PFSK-1 (cell line): ENCODE results near the gene F5.

Experiments used
- FOXP2 ChIP-seq: optimal IDR thresholded peaks from 2 replicates; pipeline ENCODE3; 2011; ENCODE audit warnings: borderline replicate concordance, control low read depth, inconsistent platforms; ENCODE audit not compliant: insufficient read depth; ENCODE audit errors: extremely low read length, extremely low read depth
- POLR2AphosphoS5 ChIP-seq: IDR thresholded peaks from 2 replicates; pipeline ENCODE4 v1.6.1; 2012; ENCODE audit warnings: low read depth, mild to moderate bottlenecking, control low read depth, low read length, moderate library complexity
- SIN3A ChIP-seq: IDR thresholded peaks from 2 replicates; pipeline ENCODE4 v1.6.1; 2012; ENCODE audit warnings: mild to moderate bottlenecking, low read length, moderate library complexity, borderline replicate concordance; ENCODE audit not compliant: insufficient read depth
- TAF1 ChIP-seq: IDR thresholded peaks from 2 replicates; pipeline ENCODE4 v1.6.1; 2012; ENCODE audit warnings: low read length, control low read depth, borderline replicate concordance; ENCODE audit not compliant: insufficient read depth
- TF ChIP-seq, protein P1 (sequence below), 2 experiments: IDR thresholded peaks; 2 replicates each; pipeline versions ENCODE4 v1.6.1 to v1.8.0; 2011 to 2012; ENCODE audit warnings: low read depth in 2 of 2, low read length in 2 of 2, control low read depth in 1 of 2, inconsistent platforms in 1 of 2, mild to moderate bottlenecking in 1 of 2, moderate library complexity in 1 of 2; ENCODE audit not compliant: insufficient read depth in 1 of 2

DNA sequence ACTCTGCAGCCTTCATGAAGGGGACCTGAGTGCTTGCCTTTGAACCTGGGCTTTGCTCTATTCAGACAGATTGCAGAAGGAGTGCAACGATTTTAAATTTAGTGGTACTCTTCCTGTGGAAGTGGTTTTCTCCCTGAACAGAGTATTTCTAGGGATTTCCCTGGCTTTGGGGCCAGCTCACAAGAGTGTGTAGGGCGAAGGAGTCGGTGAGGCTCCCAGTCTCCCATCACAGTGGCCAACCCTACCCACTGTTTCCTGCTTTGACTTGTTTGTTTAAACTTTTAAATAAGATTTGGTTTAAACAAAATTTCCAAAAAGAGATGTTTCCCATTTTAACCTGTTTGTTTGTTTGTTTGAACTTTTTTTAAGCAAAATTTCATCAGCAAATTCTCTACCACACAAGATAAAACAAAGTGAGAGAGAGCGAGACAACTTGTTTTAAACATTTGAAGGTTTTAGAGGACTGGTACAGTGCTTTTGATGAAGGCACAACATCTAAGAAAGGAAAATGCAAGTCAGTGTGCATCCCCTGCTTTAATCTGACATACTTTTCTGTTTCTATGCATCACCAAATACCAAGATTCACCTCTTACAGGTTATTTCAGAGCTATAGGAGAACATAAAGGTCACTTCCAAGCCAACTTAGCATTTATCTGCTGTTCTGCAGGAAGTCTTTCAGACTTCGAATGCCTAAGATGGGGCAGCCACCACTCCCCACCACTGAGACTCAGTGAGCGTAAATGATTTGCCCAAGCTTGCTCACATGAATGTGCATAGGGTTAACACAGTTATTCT is 37.0 kb upstream of the F5 start:
- TF ChIP-seq POLR2AphosphoS5, result no peak
- TF ChIP-seq TAF1, result no peak
- TF ChIP-seq, protein P1, sequence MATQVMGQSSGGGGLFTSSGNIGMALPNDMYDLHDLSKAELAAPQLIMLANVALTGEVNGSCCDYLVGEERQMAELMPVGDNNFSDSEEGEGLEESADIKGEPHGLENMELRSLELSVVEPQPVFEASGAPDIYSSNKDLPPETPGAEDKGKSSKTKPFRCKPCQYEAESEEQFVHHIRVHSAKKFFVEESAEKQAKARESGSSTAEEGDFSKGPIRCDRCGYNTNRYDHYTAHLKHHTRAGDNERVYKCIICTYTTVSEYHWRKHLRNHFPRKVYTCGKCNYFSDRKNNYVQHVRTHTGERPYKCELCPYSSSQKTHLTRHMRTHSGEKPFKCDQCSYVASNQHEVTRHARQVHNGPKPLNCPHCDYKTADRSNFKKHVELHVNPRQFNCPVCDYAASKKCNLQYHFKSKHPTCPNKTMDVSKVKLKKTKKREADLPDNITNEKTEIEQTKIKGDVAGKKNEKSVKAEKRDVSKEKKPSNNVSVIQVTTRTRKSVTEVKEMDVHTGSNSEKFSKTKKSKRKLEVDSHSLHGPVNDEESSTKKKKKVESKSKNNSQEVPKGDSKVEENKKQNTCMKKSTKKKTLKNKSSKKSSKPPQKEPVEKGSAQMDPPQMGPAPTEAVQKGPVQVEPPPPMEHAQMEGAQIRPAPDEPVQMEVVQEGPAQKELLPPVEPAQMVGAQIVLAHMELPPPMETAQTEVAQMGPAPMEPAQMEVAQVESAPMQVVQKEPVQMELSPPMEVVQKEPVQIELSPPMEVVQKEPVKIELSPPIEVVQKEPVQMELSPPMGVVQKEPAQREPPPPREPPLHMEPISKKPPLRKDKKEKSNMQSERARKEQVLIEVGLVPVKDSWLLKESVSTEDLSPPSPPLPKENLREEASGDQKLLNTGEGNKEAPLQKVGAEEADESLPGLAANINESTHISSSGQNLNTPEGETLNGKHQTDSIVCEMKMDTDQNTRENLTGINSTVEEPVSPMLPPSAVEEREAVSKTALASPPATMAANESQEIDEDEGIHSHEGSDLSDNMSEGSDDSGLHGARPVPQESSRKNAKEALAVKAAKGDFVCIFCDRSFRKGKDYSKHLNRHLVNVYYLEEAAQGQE (IDR thresholded peaks at IDR 0.05; ENCODE audit: insufficient read depth in 1 of 2, low read depth in 2 of 2, low read length in 2 of 2), result no peak
- TF ChIP-seq FOXP2, result no peak
- TF ChIP-seq SIN3A, result no peak
